NK-92 (cell line): Measurements from ENCODE around the gene RSPH4A.
"Not testable (repeated sequence)": the region's sequence is repeated elsewhere in the genome, so short reads cannot be mapped to it uniquely, and the experiment has no call there.

Experiments used
- DNase-seq: peaks from one replicate; lab custom pipeline; 2025; ENCODE audit not compliant: unreplicated experiment; lab: John Stamatoyannopoulos, UW

Gene RSPH4A

GRCh38 chr6:116625872-116626271 is 9.6 kb downstream of the RSPH4A start:
- DNase-seq, result no peak

- DNase-seq, result no peak
Observed at GRCh38 chr6:116629563-116629981, 13.3 kb downstream of the RSPH4A start.

GRCh38 chr6:116631379-116631990 is 15.2 kb downstream of the RSPH4A start:
- no peak for DNase-seq

GRCh38 chr6:116633685-116634084 is 17.4 kb downstream of the RSPH4A start:
- DNase-seq, result no peak

- DNase-seq, result no peak
Observed at GRCh38 chr6:116648156-116648555, 31.9 kb downstream of the RSPH4A start.

- DNase-seq, result no peak
Observed at GRCh38 chr6:116649129-116649528, 32.9 kb downstream of the RSPH4A start.

GRCh38 chr6:116651916-116652315 is 35.6 kb downstream of the RSPH4A start:
- DNase-seq, result no peak

GRCh38 chr6:116661594-116661993 is 45.3 kb downstream of the RSPH4A start:
- no peak for DNase-seq

GRCh38 chr6:116662202-116662601 is 45.9 kb downstream of the RSPH4A start:
- DNase-seq, result no peak

- no peak for DNase-seq
Observed at GRCh38 chr6:116663308-116663707, 47.0 kb downstream of the RSPH4A start.

- not testable (repeated sequence) for DNase-seq
Observed at GRCh38 chr6:116664169-116664568, 47.9 kb downstream of the RSPH4A start.

- no peak for DNase-seq
Observed at GRCh38 chr6:116665464-116665863, 49.2 kb downstream of the RSPH4A start.

- no peak for DNase-seq
Observed at GRCh38 chr6:116666869-116667268, 50.6 kb downstream of the RSPH4A start.

- DNase-seq, result no peak
Observed at GRCh38 chr6:116667623-116668022, 51.3 kb downstream of the RSPH4A start.

GRCh38 chr6:116672306-116672705 is 56.0 kb downstream of the RSPH4A start:
- no peak for DNase-seq

GRCh38 chr6:116676021-116676420 is 59.7 kb downstream of the RSPH4A start:
- no peak for DNase-seq

GRCh38 chr6:116680880-116681672 is 64.8 kb downstream of the RSPH4A start, which contains the start of gene KPNA5:
Gene KPNA5, plus strand, starts transcription at chr6:116681211. Its CDS starts 124 bp downstream, at chr6:116681335.
- DNase-seq, result peak; percentile 53

GRCh38 chr6:116682334-116682712 is 66.0 kb downstream of the RSPH4A start:
- DNase-seq, result no peak
